HG03135 (cell line): Measurements from ENCODE around the gene ANKRD65.
A peak's percentile ranks its signal among the peaks of the same experiment; 100 is the strongest.
"Not testable (repeated sequence)": the region's sequence is repeated elsewhere in the genome, so short reads cannot be mapped to it uniquely, and the experiment has no call there.

Source experiments
- ATAC-seq: cut with Tn5 transposase; IDR thresholded peaks from one replicate; pipeline ENCODE4 v1.9.1; 2021; ENCODE audit warnings: mild to moderate bottlenecking, moderate library complexity; ENCODE audit not compliant: unreplicated experiment

Gene ANKRD65

GRCh38 chr1:1399187-1399871 lies 21.7 kb downstream of the ANKRD65 start, which contains the start of gene CCNL2:
TSS of gene CCNL2 (minus strand) at chr1:1399335. CDS start at chr1:1399306, 29 bp downstream.
- peak; percentile 93 for ATAC-seq

GRCh38 chr1:1398677-1399186 lies 22.3 kb downstream of the ANKRD65 start:
- no peak for ATAC-seq

- no peak for ATAC-seq
These were observed 23.1 kb downstream of the ANKRD65 start for GRCh38 chr1:1397839-1398523.

DNA sequence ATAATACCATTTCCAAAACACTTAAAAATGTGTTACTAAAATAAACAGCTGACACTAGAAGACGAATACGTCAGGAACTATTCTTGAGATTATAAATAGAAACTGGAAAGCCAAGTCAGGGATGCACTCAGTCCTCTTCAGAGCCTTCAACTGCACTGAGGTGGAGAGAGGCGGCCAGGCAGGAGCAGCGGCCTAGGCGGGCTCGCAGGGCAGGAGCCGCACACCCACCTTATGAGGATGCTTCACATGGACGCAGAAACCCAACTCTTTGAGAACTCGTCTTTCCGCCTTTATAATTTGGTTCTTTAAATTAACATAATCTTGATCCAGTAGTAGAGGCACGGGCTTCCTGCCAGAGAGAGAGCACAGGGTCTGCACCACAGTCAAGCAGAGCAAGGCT lies 25.9 kb downstream of the ANKRD65 start:
- no peak for ATAC-seq

DNA sequence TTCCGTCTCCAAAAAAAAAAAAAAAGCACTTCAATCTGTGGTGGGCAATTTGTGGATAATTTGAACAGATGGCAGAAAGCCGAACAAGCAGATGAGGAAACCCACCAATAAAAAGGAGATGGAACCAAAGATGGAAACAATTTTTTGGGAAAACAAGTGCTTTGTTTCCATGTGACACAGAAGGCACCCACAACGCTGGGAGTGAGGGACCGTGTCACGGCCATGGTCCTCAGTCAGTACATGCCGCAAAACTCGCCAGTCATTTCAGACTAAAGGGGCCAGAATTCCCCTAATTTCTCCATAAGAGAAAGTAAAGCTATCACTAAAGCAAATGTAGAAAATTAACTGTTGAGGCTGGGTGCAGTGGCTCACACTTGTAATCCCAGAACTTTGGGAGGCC lies 27.0 kb downstream of the ANKRD65 start:
- no peak for ATAC-seq

DNA sequence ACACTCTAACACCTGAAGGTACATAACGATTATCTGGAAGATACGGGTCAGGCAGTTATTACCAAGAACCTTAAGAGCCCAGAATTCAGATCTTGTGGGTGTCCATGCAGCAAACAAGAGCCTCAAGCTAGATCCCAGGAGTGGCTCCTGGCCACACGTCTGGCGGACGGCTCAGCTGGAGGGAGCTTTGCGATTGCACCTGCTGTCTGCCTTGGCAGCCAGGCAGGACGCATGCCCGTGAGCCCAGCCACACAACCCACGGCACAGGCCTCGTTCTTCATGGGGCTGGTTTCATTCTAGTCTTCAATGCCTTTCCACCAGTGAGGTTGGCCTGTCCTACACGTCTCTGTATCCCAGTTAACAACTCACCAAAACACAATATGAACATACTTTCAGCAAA lies 27.6 kb downstream of the ANKRD65 start:
- no peak for ATAC-seq

DNA sequence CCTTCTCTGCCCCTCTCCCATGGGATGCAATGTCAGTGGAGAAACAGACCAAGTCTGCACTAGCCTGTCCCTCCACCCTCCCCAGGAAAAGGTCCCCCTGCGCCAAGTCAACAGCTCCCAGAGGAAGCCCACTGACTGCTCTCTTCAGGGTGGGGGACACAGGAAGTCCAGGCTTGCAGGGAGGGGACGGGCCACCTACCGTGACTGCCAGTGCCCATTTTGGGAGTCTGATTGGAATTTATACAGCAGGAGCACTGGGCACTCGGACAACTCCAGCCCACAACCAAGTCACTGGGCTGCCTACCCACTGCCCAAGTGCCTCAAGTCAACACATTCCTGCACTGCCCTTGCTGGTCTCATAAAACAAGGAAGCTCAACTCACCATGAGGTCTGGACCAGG lies 28.1 kb downstream of the ANKRD65 start:
- ATAC-seq = no peak

- ATAC-seq = no peak
These were observed 29.9 kb downstream of the ANKRD65 start for GRCh38 chr1:1391225-1391624.

- ATAC-seq = no peak
These were observed 30.4 kb downstream of the ANKRD65 start for GRCh38 chr1:1390675-1391074.

DNA sequence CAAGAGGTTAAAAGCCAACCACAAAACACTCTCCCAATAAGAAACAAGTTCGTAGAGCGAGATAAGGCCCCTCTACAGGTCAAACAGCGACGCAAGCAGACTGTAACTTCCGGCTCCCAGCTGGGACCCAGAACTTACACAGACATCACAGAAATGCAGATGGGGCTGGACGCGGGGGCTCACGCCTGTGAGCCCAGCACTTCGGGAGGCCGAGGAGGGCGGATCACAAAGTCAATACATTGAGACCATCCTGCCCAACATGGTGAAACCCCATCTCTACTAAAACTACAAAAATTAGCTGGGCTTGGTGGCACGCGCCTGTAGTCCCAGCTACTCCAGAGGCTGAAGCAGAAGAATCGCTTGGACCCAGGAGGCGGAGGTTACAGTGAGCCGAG lies 33.0 kb downstream of the ANKRD65 start:
- ATAC-seq = no peak

DNA sequence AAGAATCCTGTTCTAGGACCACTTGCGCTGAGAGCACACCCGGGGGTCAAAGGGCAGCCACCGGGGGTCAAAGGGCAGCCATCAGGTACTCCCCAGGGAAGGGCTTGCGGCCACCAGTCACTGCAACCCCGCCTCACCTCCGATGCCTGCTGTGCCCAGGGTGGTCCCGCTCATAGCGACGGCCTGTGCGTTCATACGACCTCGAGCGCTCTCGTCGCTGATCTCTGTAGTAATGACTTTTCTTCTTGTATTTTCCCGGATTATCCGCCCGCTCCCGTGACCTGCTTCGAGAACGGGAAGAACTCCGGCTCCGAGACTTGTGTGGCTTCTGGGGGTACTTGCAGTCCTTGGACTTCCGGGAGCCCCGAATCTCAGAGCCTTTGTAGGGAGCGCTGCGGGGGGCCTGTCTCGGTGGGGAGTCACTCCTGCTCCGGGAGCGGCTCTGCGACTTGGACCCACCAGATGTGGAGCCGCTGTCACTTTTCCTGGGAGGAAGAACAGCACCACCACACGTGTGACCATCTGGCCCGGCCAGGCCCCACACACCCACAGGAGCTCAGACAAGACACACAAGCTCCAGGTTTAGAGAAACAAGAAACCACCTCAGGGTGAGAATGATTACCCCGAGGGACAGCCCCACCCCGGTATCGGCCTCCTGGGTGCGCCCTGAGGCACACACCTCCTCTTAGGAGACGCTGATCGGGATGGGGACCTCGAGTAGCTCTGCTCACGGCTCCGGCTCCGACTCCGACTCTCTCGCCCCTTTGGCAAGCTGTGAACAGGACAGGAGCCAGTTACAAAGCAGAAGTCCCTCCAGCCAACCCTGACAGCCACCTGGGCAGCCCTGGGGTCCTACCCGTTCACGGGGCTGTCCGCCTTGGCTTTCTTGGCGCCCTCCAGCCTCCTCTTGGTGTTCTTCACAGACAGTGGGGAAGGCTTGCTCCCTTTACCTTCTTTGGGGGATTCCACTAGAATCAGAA lies 33.7 kb downstream of the ANKRD65 start:
- no peak for ATAC-seq

DNA sequence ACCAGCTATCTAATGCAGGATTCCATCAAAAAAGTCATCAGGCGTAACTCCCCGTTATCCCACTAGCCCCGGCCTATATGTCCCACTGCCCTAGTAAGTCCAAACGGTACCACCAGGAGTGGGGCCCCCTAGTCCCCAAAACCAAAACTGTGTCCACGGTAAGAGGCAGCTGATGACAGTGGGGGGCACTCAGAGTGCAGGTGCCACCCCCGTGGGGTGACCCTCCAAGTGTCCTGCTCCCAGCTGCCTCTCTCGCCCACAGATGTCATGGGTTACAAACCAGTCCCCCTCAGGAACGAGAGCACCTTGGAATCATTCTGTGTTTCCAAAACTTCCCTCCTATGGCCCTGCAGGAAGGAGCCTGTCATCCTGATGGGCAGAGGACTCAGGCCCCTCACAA lies 35.1 kb downstream of the ANKRD65 start:
- ATAC-seq = no peak

- not testable (repeated sequence) for ATAC-seq
These were observed 35.7 kb downstream of the ANKRD65 start for GRCh38 chr1:1385339-1385738.

GRCh38 chr1:1381294-1381693 lies 39.8 kb downstream of the ANKRD65 start:
- ATAC-seq = no peak

GRCh38 chr1:1380860-1381259 lies 40.2 kb downstream of the ANKRD65 start:
- ATAC-seq = no peak

DNA sequence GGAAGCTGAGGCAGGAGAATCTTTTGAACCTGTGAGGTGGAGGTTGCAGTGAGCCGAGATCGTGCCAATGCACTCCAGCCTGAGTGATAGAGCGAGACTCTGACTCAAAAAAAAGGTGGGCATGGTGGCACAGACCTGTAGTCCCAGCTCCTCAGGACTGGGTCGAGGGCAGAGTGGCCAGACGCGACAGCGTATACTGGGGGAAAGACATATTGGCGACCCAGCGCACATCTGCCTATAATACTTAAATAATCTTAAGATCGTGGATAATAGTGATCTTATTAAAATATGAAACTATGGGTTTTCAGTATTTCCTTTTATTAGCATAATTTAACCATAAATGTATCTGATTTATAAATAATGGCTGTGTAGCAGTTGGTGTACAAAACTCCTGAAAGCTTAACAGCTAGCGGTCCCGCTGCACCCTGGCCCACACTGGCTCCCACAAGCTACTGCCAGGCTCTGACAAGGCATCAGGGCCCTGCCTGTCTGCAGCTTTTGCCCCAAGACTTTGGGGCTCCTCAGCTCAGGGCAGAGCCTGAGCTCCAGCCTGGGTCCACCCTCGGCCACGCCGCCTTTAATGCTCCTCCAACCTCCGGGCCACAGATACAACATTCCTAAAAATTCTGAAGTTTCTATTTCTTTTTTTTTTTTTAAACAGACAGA lies 43.4 kb downstream of the ANKRD65 start:
- ATAC-seq = no peak

DNA sequence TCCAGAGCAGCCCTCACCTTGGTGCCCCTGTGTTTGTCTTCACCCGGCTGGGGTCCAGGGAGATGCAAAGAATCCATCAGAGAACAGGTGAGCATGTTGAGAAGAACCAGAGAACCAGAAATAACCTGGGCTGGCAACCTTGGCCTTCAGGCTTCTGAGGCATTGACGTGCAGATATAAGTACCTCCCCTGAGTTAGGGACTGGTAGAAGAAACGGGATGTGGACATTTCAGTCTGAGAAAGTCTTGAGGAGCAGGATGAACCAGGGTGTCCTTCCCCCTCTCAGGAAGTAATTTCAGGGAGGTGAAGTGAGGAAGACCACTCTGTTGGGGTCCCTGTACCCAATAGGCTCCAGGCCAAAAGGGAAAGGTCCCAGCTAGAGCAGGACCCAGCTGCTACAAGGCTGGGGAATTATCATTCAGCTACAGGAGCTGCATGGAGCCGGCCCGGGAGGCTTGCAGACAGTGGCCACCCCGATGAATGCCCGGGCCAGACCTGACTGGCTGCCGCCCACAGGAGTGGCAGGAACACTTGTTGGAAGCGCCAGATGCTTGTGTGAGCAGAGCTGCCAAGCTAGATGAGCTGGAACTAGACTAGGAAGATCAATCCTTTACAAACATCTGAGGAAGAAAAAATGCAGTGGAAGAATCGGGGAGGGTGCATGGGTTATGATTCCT lies 44.4 kb downstream of the ANKRD65 start:
- ATAC-seq = no peak

GRCh38 chr1:1374929-1375662 lies 46.0 kb downstream of the ANKRD65 start, which contains the start of gene AURKAIP1:
TSS of gene AURKAIP1 (minus strand) at chr1:1375207. CDS start at chr1:1374756, 451 bp downstream.
- peak; percentile 81 for ATAC-seq

GRCh38 chr1:1374589-1374928 lies 46.5 kb downstream of the ANKRD65 start:
- peak; percentile 5 for ATAC-seq
